ENCODE data around the gene CCDC54.

GRCh38 chr3:107370907-107371306, 6.3 kb upstream of the CCDC54 start:
- TF ChIP-seq KDM5A (IDR thresholded peaks at IDR 0.05; ENCODE audit: low read length) (no peak), EZH2 (IDR thresholded peaks at IDR 0.05; ENCODE audit: low read depth, low read length, severe bottlenecking) (no peak), POLR2A (IDR thresholded peaks at IDR 0.05; ENCODE audit: control extremely low read depth in 1 of 2, low read depth in 2 of 2, low read length in 2 of 2) (no peak), SP1 (IDR thresholded peaks at IDR 0.05; ENCODE audit: low read depth, low read length) (no peak), CTCF (IDR thresholded peaks at IDR 0.05; ENCODE audit: control extremely low read depth in 1 of 3, insufficient read depth in 1 of 3, low read depth in 1 of 3, low read length in 3 of 3) (no peak), TAF1 (IDR thresholded peaks at IDR 0.05; ENCODE audit: low read depth, low read length) (no peak)
